Panc1 (cell line): ENCODE data around the gene CAV2.

Experiments
- CTCF ChIP-seq: fragments of 450-650 bp; IDR thresholded peaks from 2 replicates; pipeline ENCODE4 v1.5.1; 2017; ENCODE audit warnings: mild to moderate bottlenecking
- POLR2AphosphoS5 ChIP-seq: IDR thresholded peaks from 2 replicates; pipeline ENCODE4 v1.6.1; 2012; ENCODE audit warnings: mild to moderate bottlenecking, low read depth, low read length, moderate library complexity
- SIN3A ChIP-seq: IDR thresholded peaks from 2 replicates; pipeline ENCODE4 v1.6.1; 2012; ENCODE audit warnings: low read depth, mild to moderate bottlenecking, low read length, moderate library complexity, borderline replicate concordance; ENCODE audit not compliant: insufficient read depth
- TF ChIP-seq, protein P1 (sequence below), 2 experiments: IDR thresholded peaks; 2 replicates each; pipeline ENCODE4 v1.6.1; 2011 to 2012; ENCODE audit warnings: low read depth in 2 of 2, control low read depth in 1 of 2, low read length in 1 of 2, mild to moderate bottlenecking in 1 of 2, moderate library complexity in 1 of 2; ENCODE audit not compliant: insufficient read depth in 1 of 2

- TF ChIP-seq CTCF (no peak), POLR2AphosphoS5 (no peak), SIN3A (no peak)
- TF ChIP-seq, protein P1, sequence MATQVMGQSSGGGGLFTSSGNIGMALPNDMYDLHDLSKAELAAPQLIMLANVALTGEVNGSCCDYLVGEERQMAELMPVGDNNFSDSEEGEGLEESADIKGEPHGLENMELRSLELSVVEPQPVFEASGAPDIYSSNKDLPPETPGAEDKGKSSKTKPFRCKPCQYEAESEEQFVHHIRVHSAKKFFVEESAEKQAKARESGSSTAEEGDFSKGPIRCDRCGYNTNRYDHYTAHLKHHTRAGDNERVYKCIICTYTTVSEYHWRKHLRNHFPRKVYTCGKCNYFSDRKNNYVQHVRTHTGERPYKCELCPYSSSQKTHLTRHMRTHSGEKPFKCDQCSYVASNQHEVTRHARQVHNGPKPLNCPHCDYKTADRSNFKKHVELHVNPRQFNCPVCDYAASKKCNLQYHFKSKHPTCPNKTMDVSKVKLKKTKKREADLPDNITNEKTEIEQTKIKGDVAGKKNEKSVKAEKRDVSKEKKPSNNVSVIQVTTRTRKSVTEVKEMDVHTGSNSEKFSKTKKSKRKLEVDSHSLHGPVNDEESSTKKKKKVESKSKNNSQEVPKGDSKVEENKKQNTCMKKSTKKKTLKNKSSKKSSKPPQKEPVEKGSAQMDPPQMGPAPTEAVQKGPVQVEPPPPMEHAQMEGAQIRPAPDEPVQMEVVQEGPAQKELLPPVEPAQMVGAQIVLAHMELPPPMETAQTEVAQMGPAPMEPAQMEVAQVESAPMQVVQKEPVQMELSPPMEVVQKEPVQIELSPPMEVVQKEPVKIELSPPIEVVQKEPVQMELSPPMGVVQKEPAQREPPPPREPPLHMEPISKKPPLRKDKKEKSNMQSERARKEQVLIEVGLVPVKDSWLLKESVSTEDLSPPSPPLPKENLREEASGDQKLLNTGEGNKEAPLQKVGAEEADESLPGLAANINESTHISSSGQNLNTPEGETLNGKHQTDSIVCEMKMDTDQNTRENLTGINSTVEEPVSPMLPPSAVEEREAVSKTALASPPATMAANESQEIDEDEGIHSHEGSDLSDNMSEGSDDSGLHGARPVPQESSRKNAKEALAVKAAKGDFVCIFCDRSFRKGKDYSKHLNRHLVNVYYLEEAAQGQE (IDR thresholded peaks at IDR 0.05; ENCODE audit: insufficient read depth in 1 of 2, low read depth in 2 of 2, low read length in 1 of 2): no peak
Observed at GRCh38 chr7:116544487-116544886, 44.9 kb downstream of the CAV2 start.
